KOPT-K1 (cell line): ENCODE measurements around the gene SNX5.
"Not testable (repeated sequence)": the region's sequence is repeated elsewhere in the genome, so short reads cannot be mapped to it uniquely, and the experiment has no call there.

Experiments used
- H3K27ac ChIP-seq: fragments of 200-600 bp; sonication (generic); 2 replicates; pipeline ENCODE4 v1.5.1; 2016; ENCODE audit warnings: antibody characterized with exemption, mild to moderate bottlenecking, low read depth, low read length; ENCODE audit not compliant: poor library complexity, severe bottlenecking
- H3K36me3 ChIP-seq: fragments of 200-600 bp; sonication (generic); 2 replicates; pipeline ENCODE4 v1.5.1; 2017; ENCODE audit warnings: antibody characterized with exemption, mild to moderate bottlenecking, low read length, moderate library complexity; ENCODE audit not compliant: insufficient read depth
- H3K9me3 ChIP-seq: fragments of 200-600 bp; sonication (generic); 2 replicates; pipeline ENCODE4 v1.5.1; 2017; ENCODE audit warnings: antibody characterized with exemption, low read length, mild to moderate bottlenecking; ENCODE audit not compliant: insufficient read depth, poor library complexity, severe bottlenecking

The SNX5 gene

GRCh38 chr20:17969884-17970409 lies 1.4 kb upstream of the SNX5 start:
- H3K9me3 ChIP-seq: no peaks in the 10 kb centered on the region
- peak overlapping the region; percentile 100 for H3K27ac ChIP-seq
- H3K36me3 ChIP-seq: peaks cover 73% of the 10 kb centered on the region

GRCh38 chr20:17969278-17969883 lies 787 bp upstream of the SNX5 start:
- Histone ChIP-seq H3K9me3 (no peaks in the 10 kb centered on the region), H3K36me3 (peaks cover 75% of the 10 kb centered on the region), H3K27ac (peak overlapping the region; percentile 100)

- Histone ChIP-seq H3K9me3 (no peaks in the 10 kb centered on the region), H3K27ac (peak overlapping the region; percentile 100), H3K36me3 (peaks cover 81% of the 10 kb centered on the region)
These were observed 851 bp downstream of the SNX5 start for GRCh38 chr20:17967521-17968365.

GRCh38 chr20:17966432-17967310 lies 1.9 kb downstream of the SNX5 start:
- Histone ChIP-seq H3K9me3 (no peaks in the 10 kb centered on the region), H3K36me3 (peaks cover 82% of the 10 kb centered on the region), H3K27ac (peak overlapping the region; percentile 100)

GRCh38 chr20:17965042-17965697 lies 3.4 kb downstream of the SNX5 start:
- Histone ChIP-seq H3K9me3 (no peaks in the 10 kb centered on the region), H3K27ac (peak overlapping the region; percentile 100), H3K36me3 (peaks cover 82% of the 10 kb centered on the region)

GRCh38 chr20:17964632-17965031 lies 4.0 kb downstream of the SNX5 start:
- H3K27ac ChIP-seq: peak overlapping the region; percentile 100
- H3K36me3 ChIP-seq: peaks cover 85% of the 10 kb centered on the region

GRCh38 chr20:17964073-17964472 lies 4.5 kb downstream of the SNX5 start:
- Histone ChIP-seq H3K36me3 (peaks cover 90% of the 10 kb centered on the region), H3K9me3 (no peaks in the 10 kb centered on the region), H3K27ac (no peak overlapping the region)

More at GRCh38 chr20:17964632-17965031, 4.0 kb downstream of the SNX5 start:
- no peaks in the 10 kb centered on the region for H3K9me3 ChIP-seq

GRCh38 chr20:17963114-17963897 lies 5.3 kb downstream of the SNX5 start:
- H3K27ac ChIP-seq: no peak overlapping the region
- H3K9me3 ChIP-seq: no peaks in the 10 kb centered on the region
- H3K36me3 ChIP-seq: peaks cover 97% of the 10 kb centered on the region

GRCh38 chr20:17961587-17961940 lies 7.0 kb downstream of the SNX5 start:
- Histone ChIP-seq H3K27ac (no peak overlapping the region), H3K9me3 (no peaks in the 10 kb centered on the region), H3K36me3 (peaks cover 98% of the 10 kb centered on the region)

GRCh38 chr20:17960927-17961586 lies 7.5 kb downstream of the SNX5 start:
- H3K9me3 ChIP-seq: no peaks in the 10 kb centered on the region
- H3K36me3 ChIP-seq: peaks cover 98% of the 10 kb centered on the region
- H3K27ac ChIP-seq: no peak overlapping the region

GRCh38 chr20:17960400-17960885 lies 8.2 kb downstream of the SNX5 start:
- H3K9me3 ChIP-seq, H3K27ac ChIP-seq: not testable (repeated sequence)
- H3K36me3 ChIP-seq: peaks cover 98% of the 10 kb centered on the region

- no peaks in the 10 kb centered on the region for H3K9me3 ChIP-seq
- H3K36me3 ChIP-seq: peaks cover 98% of the 10 kb centered on the region
- H3K27ac ChIP-seq: peak overlapping the region; percentile 2
These were observed 9.4 kb downstream of the SNX5 start for GRCh38 chr20:17959257-17959627.

- H3K9me3 ChIP-seq: no peaks in the 10 kb centered on the region
- H3K27ac ChIP-seq: peak overlapping the region; percentile 2
- peaks cover 98% of the 10 kb centered on the region for H3K36me3 ChIP-seq
These were observed 10.0 kb downstream of the SNX5 start for GRCh38 chr20:17958373-17959256.
